ENCODE data around the gene BTBD17.

Gene BTBD17

GRCh38 chr17:74334393-74335039, 27.2 kb downstream of the BTBD17 start:
- DNase-seq: no peak

- DNase-seq: peak; percentile 54
Measured at GRCh38 chr17:74332763-74333283, 28.8 kb downstream of the BTBD17 start.

GRCh38 chr17:74332017-74332650, 29.5 kb downstream of the BTBD17 start:
- no peak for DNase-seq

GRCh38 chr17:74330446-74330845, 31.2 kb downstream of the BTBD17 start:
- no peak for DNase-seq

GRCh38 chr17:74329378-74329777, 32.3 kb downstream of the BTBD17 start:
- DNase-seq: no peak

- DNase-seq: no peak
Measured at GRCh38 chr17:74328487-74328886, 33.2 kb downstream of the BTBD17 start.

- no peak for DNase-seq
Measured at GRCh38 chr17:74326506-74326905, 35.2 kb downstream of the BTBD17 start.

- DNase-seq: no peak
Measured at GRCh38 chr17:74325743-74326379, 35.8 kb downstream of the BTBD17 start, which contains the start of gene KIF19. Gene KIF19, plus strand, starts transcription at chr17:74326226. Its CDS starts 124 bp downstream, at chr17:74326350.

GRCh38 chr17:74325376-74325742, 36.3 kb downstream of the BTBD17 start:
- DNase-seq: no peak

- no peak for DNase-seq
Measured at GRCh38 chr17:74324521-74324920, 37.1 kb downstream of the BTBD17 start.

GRCh38 chr17:74318391-74318790, 43.3 kb downstream of the BTBD17 start:
- no peak for DNase-seq

GRCh38 chr17:74317071-74317470, 44.6 kb downstream of the BTBD17 start:
- no peak for DNase-seq

- DNase-seq: no peak
Measured at GRCh38 chr17:74316220-74316619, 45.4 kb downstream of the BTBD17 start.

- no peak for DNase-seq
Measured at GRCh38 chr17:74314877-74315276, 46.8 kb downstream of the BTBD17 start.

GRCh38 chr17:74309902-74310301, 51.8 kb downstream of the BTBD17 start:
- no peak for DNase-seq

- DNase-seq: peak; percentile 71
Measured at GRCh38 chr17:74307984-74308773, 53.5 kb downstream of the BTBD17 start.

All from OCI-M1 (cell line).